ENCODE measurements around the gene PHKG2.

Gene PHKG2

GRCh38 chr16:30761928-30762902 is 14.0 kb downstream of the PHKG2 start, which contains the start of the genes CFAP119 and RNF40:
Gene CFAP119 (minus strand): TSS chr16:30762062. CDS start chr16:30761748, 314 bp downstream.
Gene RNF40 (plus strand): TSS chr16:30762322. CDS start chr16:30762546, 224 bp downstream.
- 0 out of 2 replicates have a peak, but pooled peaks cover 3% of the 10 kb centered on the region for H3K36me3 ChIP-seq (ENCODE audit: low read length)
- H3K27me3 ChIP-seq (ENCODE audit: low read length), result no peaks in the 10 kb centered on the region
- peak within 1 kb of the TSS; percentile 80 for H3K9ac ChIP-seq (ENCODE audit: low read length)
- H3K79me2 ChIP-seq (ENCODE audit: insufficient read depth, low read length), result peaks cover 15% of the 10 kb centered on the region
- H3K4me3 ChIP-seq (ENCODE audit: insufficient read depth, low read length, poor library complexity, severe bottlenecking), result peak within 1 kb of the TSS; percentile 89
- peaks cover 11% of the 10 kb centered on the region; the same call in 1 of the 2 replicates for H3F3A ChIP-seq (ENCODE audit: insufficient read depth)
- no peaks in the 10 kb centered on the region for H4K20me1 ChIP-seq (ENCODE audit: low read depth, low read length)
- peak within 1 kb of the TSS; percentile 69 for H3K4me2 ChIP-seq (ENCODE audit: low read depth, low read length, poor library complexity, severe bottlenecking)
- H3K27ac ChIP-seq (ENCODE audit: low read depth, low read length), result peak within 1 kb of the TSS; percentile 66
- peak within 1 kb of the TSS; percentile 80 for H2AFZ ChIP-seq (ENCODE audit: low read depth, low read length, severe bottlenecking)
- H3K9me3 ChIP-seq (ENCODE audit: insufficient read depth, low read length), result no peaks in the 10 kb centered on the region
- TF ChIP-seq CTCF (IDR thresholded peaks at IDR 0.05; ENCODE audit: insufficient read depth, low read length, poor library complexity, severe bottlenecking), result no peak
- no peaks in the 10 kb centered on the region for H3K9me2 ChIP-seq (replicated peaks; ENCODE audit: insufficient read depth, low read length)

- H4K20me1 ChIP-seq (ENCODE audit: low read depth, low read length), result no peaks in the 10 kb centered on the region
- peak overlapping the region; percentile 80 for H3K9ac ChIP-seq (ENCODE audit: low read length)
- TF ChIP-seq EZH2phosphoT487 (conservative IDR thresholded peaks at IDR 0.05; ENCODE audit: low read length), result no peak
- no peak for TF ChIP-seq CTCF (IDR thresholded peaks at IDR 0.05; ENCODE audit: insufficient read depth, low read length, poor library complexity, severe bottlenecking)
- no peaks in the 10 kb centered on the region for H3K9me2 ChIP-seq (replicated peaks; ENCODE audit: insufficient read depth, low read length)
- no peak overlapping the region for H3K27ac ChIP-seq (ENCODE audit: low read depth, low read length)
- H3K36me3 ChIP-seq (ENCODE audit: low read length), result 0 out of 2 replicates have a peak, but pooled peaks cover 3% of the 10 kb centered on the region
- H3K4me2 ChIP-seq (ENCODE audit: low read depth, low read length, poor library complexity, severe bottlenecking), result peak overlapping the region; percentile 69
- no peaks in the 10 kb centered on the region for H3K27me3 ChIP-seq (ENCODE audit: low read length)
- peaks cover 11% of the 10 kb centered on the region; the same call in 1 of the 2 replicates for H3F3A ChIP-seq (ENCODE audit: insufficient read depth)
- H3K9me3 ChIP-seq (ENCODE audit: insufficient read depth, low read length), result no peaks in the 10 kb centered on the region
- no peak overlapping the region for H2AFZ ChIP-seq (ENCODE audit: low read depth, low read length, severe bottlenecking)
- peaks cover 15% of the 10 kb centered on the region for H3K79me2 ChIP-seq (ENCODE audit: insufficient read depth, low read length)
- H3K4me3 ChIP-seq (ENCODE audit: insufficient read depth, low read length, poor library complexity, severe bottlenecking), result peak overlapping the region; percentile 89
Observed at GRCh38 chr16:30762991-30763725, 14.9 kb downstream of the PHKG2 start.

- H3K9me3 ChIP-seq (ENCODE audit: insufficient read depth, low read length), result no peaks in the 10 kb centered on the region
- peaks cover 15% of the 10 kb centered on the region for H3K79me2 ChIP-seq (ENCODE audit: insufficient read depth, low read length)
- no peaks in the 10 kb centered on the region for H3K9me2 ChIP-seq (replicated peaks; ENCODE audit: insufficient read depth, low read length)
- H3K27me3 ChIP-seq (ENCODE audit: low read length), result no peaks in the 10 kb centered on the region
- peaks cover 11% of the 10 kb centered on the region; the same call in 1 of the 2 replicates for H3F3A ChIP-seq (ENCODE audit: insufficient read depth)
- H3K27ac ChIP-seq (ENCODE audit: low read depth, low read length), result no peak overlapping the region
- no peaks in the 10 kb centered on the region for H4K20me1 ChIP-seq (ENCODE audit: low read depth, low read length)
- 0 out of 2 replicates have a peak, but pooled peaks cover 3% of the 10 kb centered on the region for H3K36me3 ChIP-seq (ENCODE audit: low read length)
- no peak overlapping the region for H3K4me2 ChIP-seq (ENCODE audit: low read depth, low read length, poor library complexity, severe bottlenecking)
- no peak overlapping the region for H2AFZ ChIP-seq (ENCODE audit: low read depth, low read length, severe bottlenecking)
- no peak overlapping the region for H3K4me3 ChIP-seq (ENCODE audit: insufficient read depth, low read length, poor library complexity, severe bottlenecking)
- H3K9ac ChIP-seq (ENCODE audit: low read length), result no peak overlapping the region
- TF ChIP-seq CTCF (IDR thresholded peaks at IDR 0.05; ENCODE audit: insufficient read depth, low read length, poor library complexity, severe bottlenecking) (no peak), EZH2phosphoT487 (conservative IDR thresholded peaks at IDR 0.05; ENCODE audit: low read length) (no peak)
Observed at GRCh38 chr16:30764086-30764485, 15.9 kb downstream of the PHKG2 start.

Data from SU-DHL-6 (cell line).